OCI-LY1 (cell line): ENCODE results near the gene IPMK.

Source experiments
- H2AFZ ChIP-seq: fragments of 200-600 bp; sonication (generic), shearing (Covaris generic); 2 replicates; pipeline ENCODE4 v1.6.0; 2014; ENCODE audit warnings: antibody characterized with exemption, mild to moderate bottlenecking, low read length
- H3F3A ChIP-seq: fragments of 200-600 bp; sonication (generic), shearing (Covaris generic); 2 replicates; pipeline ENCODE4 v1.6.0; 2014; ENCODE audit warnings: mild to moderate bottlenecking, antibody characterized with exemption, low read length, moderate library complexity; ENCODE audit not compliant: insufficient read depth
- H3K27ac ChIP-seq: fragments of 200-600 bp; sonication (generic); 2 replicates; pipeline ENCODE4 v1.5.1; 2014; ENCODE audit warnings: low read length, mixed run types, mild to moderate bottlenecking, low read depth; ENCODE audit not compliant: poor library complexity, severe bottlenecking
- H3K27me3 ChIP-seq: fragments of 200-600 bp; sonication (generic); 2 replicates; pipeline ENCODE4 v1.6.0; 2014; ENCODE audit warnings: antibody characterized with exemption, mild to moderate bottlenecking, low read length, moderate library complexity; ENCODE audit not compliant: insufficient read depth
- H3K36me3 ChIP-seq: fragments of 200-600 bp; sonication (generic); 2 replicates; pipeline ENCODE4 v1.6.1; 2014; ENCODE audit warnings: mild to moderate bottlenecking, antibody characterized with exemption, low read length, moderate library complexity, mixed read lengths; ENCODE audit not compliant: insufficient read depth
- H3K4me1 ChIP-seq: fragments of 200-600 bp; sonication (generic); 2 replicates; pipeline ENCODE4 v1.5.1; 2014; ENCODE audit warnings: mild to moderate bottlenecking, low read length, moderate library complexity; ENCODE audit not compliant: insufficient read depth, severe bottlenecking
- H3K4me2 ChIP-seq: fragments of 200-600 bp; sonication (generic), shearing (Covaris generic); 2 replicates; pipeline ENCODE4 v1.6.1; 2014; ENCODE audit warnings: low read length
- H3K4me3 ChIP-seq: fragments of 200-600 bp; sonication (generic); 2 replicates; pipeline ENCODE4 v1.5.1; 2014; ENCODE audit warnings: low read length, low read depth, mild to moderate bottlenecking, mixed read lengths; ENCODE audit not compliant: poor library complexity, severe bottlenecking
- H3K79me2 ChIP-seq: fragments of 200-600 bp; shearing (Covaris generic); 2 replicates; pipeline ENCODE4 v1.6.1; 2016; ENCODE audit warnings: mixed run types, low read length, mixed read lengths; ENCODE audit not compliant: insufficient read depth
- H3K9ac ChIP-seq: fragments of 200-600 bp; sonication (generic), shearing (Covaris generic); 2 replicates; pipeline ENCODE4 v1.6.1; 2014; ENCODE audit warnings: mild to moderate bottlenecking, low read length, mixed read lengths
- H3K9me2 ChIP-seq: fragments of 200-600 bp; sonication (generic), shearing (Covaris generic); 2 replicates; pipeline ENCODE4 v1.6.1; 2014; ENCODE audit warnings: low read depth, mild to moderate bottlenecking, low read length, mixed read lengths
- H3K9me3 ChIP-seq: fragments of 200-600 bp; shearing (Covaris generic); 2 replicates; pipeline ENCODE4 v1.6.1; 2014; ENCODE audit warnings: low read length, mixed read lengths
- H4K20me1 ChIP-seq: fragments of 200-600 bp; sonication (generic), shearing (Covaris generic); 2 replicates; pipeline ENCODE4 v1.6.0; 2016; ENCODE audit warnings: mild to moderate bottlenecking, low read length; ENCODE audit not compliant: insufficient read depth
- EZH2 ChIP-seq: fragments of 200-600 bp; sonication (generic), shearing (Covaris generic); IDR thresholded peaks from 2 replicates; pipeline ENCODE4 v1.8.0; 2017; ENCODE audit warnings: borderline replicate concordance, mixed run types, mild to moderate bottlenecking, antibody characterized with exemption, low read length, moderate library complexity, mixed read lengths
- TF ChIP-seq, protein P1 (sequence below): fragments of 200-600 bp; sonication (generic), shearing (Covaris generic); IDR thresholded peaks from 2 replicates; pipeline ENCODE4 v1.5.1; 2017; ENCODE audit warnings: mild to moderate bottlenecking, antibody characterized with exemption, low read length, moderate library complexity, mixed read lengths

Gene IPMK

GRCh38 chr10:58267713-58268453, at the start of gene IPMK:
Gene IPMK, minus strand, starts transcription at chr10:58267894. Its CDS starts 283 bp downstream, at chr10:58267611.
- TF ChIP-seq EZH2 = no peak
- TF ChIP-seq, protein P1, sequence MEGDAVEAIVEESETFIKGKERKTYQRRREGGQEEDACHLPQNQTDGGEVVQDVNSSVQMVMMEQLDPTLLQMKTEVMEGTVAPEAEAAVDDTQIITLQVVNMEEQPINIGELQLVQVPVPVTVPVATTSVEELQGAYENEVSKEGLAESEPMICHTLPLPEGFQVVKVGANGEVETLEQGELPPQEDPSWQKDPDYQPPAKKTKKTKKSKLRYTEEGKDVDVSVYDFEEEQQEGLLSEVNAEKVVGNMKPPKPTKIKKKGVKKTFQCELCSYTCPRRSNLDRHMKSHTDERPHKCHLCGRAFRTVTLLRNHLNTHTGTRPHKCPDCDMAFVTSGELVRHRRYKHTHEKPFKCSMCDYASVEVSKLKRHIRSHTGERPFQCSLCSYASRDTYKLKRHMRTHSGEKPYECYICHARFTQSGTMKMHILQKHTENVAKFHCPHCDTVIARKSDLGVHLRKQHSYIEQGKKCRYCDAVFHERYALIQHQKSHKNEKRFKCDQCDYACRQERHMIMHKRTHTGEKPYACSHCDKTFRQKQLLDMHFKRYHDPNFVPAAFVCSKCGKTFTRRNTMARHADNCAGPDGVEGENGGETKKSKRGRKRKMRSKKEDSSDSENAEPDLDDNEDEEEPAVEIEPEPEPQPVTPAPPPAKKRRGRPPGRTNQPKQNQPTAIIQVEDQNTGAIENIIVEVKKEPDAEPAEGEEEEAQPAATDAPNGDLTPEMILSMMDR = no peak
- no peaks in the 10 kb centered on the region; the same call in 1 of the 2 replicates for H4K20me1 ChIP-seq
- no peaks in the 10 kb centered on the region for H3K9me3 ChIP-seq
- H3K27me3 ChIP-seq = no peaks in the 10 kb centered on the region
- H3K27ac ChIP-seq = peak within 1 kb of the TSS; percentile 81
- H3K4me1 ChIP-seq = peaks cover 35% of the 10 kb centered on the region
- H3K4me3 ChIP-seq = peak within 1 kb of the TSS; percentile 89
- peak within 1 kb of the TSS; percentile 52 for H2AFZ ChIP-seq
- H3K4me2 ChIP-seq = peak within 1 kb of the TSS; percentile 93
- peaks cover 4% of the 10 kb centered on the region; the same call in 1 of the 2 replicates for H3K36me3 ChIP-seq
- no peaks in the 10 kb centered on the region for H3K9me2 ChIP-seq
- peaks cover 74% of the 10 kb centered on the region for H3K79me2 ChIP-seq
- H3K9ac ChIP-seq = peak within 1 kb of the TSS; percentile 82
- no peaks in the 10 kb centered on the region; the same call in 1 of the 2 replicates for H3F3A ChIP-seq

DNA sequence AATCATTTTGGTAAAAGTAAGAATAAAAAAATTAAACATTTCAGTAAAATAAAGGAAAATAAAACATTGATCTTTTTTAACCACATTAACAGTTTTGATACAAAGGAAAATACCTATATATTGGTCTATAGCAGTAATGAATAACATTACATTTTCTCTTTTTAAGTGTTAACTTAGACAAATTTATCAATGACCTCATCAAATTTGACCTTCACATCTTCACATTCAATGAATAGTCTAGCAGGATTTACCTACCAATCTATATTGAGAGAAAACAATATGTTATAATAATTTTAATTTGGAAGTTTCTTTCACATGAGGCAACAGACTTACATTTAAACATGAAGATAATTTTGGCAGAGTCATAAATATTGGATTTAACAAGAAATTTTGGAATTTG, 49.2 kb upstream of the IPMK start:
- Histone ChIP-seq H3K9me3 (no peaks in the 10 kb centered on the region), H3K4me3 (no peak overlapping the region), H3F3A (no peaks in the 10 kb centered on the region), H3K9ac (no peak overlapping the region), H3K4me2 (no peak overlapping the region), H3K27ac (no peak overlapping the region), H2AFZ (no peak overlapping the region), H3K9me2 (no peaks in the 10 kb centered on the region), H3K36me3 (no peaks in the 10 kb centered on the region), H3K27me3 (no peaks in the 10 kb centered on the region), H3K4me1 (no peaks in the 10 kb centered on the region), H3K79me2 (no peaks in the 10 kb centered on the region), H4K20me1 (no peaks in the 10 kb centered on the region)
- TF ChIP-seq, protein P1 = no peak
- TF ChIP-seq EZH2 = no peak

GRCh38 chr10:58311026-58311425, 43.3 kb upstream of the IPMK start:
- Histone ChIP-seq H3F3A (no peaks in the 10 kb centered on the region), H4K20me1 (no peaks in the 10 kb centered on the region), H3K79me2 (no peaks in the 10 kb centered on the region), H3K9me2 (no peaks in the 10 kb centered on the region), H3K36me3 (no peaks in the 10 kb centered on the region), H3K4me1 (no peaks in the 10 kb centered on the region), H3K4me2 (no peak overlapping the region), H2AFZ (no peak overlapping the region), H3K27me3 (0 out of 2 replicates have a peak, but pooled peaks cover 4% of the 10 kb centered on the region), H3K9ac (no peak overlapping the region), H3K27ac (no peak overlapping the region), H3K9me3 (no peaks in the 10 kb centered on the region), H3K4me3 (no peak overlapping the region)
- TF ChIP-seq, protein P1 = no peak
- TF ChIP-seq EZH2 = no peak
